ENCODE measurements around the gene TBCK.

DNA sequence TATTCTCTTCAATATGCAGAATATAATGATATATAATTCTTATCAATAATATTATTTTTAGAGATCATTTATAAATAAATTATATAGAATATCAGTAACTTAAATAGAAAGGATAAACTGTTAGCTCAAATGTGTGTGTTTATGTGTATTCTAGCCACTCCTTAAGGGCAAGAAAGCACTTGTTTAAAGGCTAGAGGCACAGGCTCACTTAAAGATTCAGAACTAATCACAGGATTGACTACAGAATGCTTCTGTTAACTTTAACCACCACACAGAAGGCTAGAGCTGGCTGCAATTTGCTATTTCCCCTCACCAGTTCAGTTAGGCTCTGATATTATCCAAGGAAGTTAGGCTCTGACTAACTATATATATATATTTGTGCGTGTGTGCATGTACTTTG lies 69.6 kb downstream of the TBCK start:
- no peak for TF ChIP-seq KDM1A (IDR thresholded peaks at IDR 0.05)
- TF ChIP-seq MEF2A (IDR thresholded peaks at IDR 0.05; ENCODE audit: control insufficient read depth, low read depth, low read length) = no peak
- no peak for TF ChIP-seq ETV6 (IDR thresholded peaks at IDR 0.05; ENCODE audit: borderline replicate concordance in 1 of 2, low read depth in 2 of 2, low read length in 1 of 2)
- no peak for TF ChIP-seq ETV6 (CRISPR knock-in tag; IDR thresholded peaks at IDR 0.05; ENCODE audit: borderline replicate concordance)
- TF ChIP-seq SIN3A (IDR thresholded peaks at IDR 0.05; ENCODE audit: borderline replicate concordance in 2 of 2, control insufficient read depth in 1 of 2, low read depth in 2 of 2, low read length in 2 of 2) = no peak
- no peak for TF ChIP-seq CREB1 (IDR thresholded peaks at IDR 0.05)
- TF ChIP-seq CREB1 (CRISPR knock-in tag; IDR thresholded peaks at IDR 0.05) = no peak
- no peak for TF ChIP-seq ZNF764 (CRISPR knock-in tag; IDR thresholded peaks at IDR 0.05; ENCODE audit: low read depth)
- TF ChIP-seq, protein P1, sequence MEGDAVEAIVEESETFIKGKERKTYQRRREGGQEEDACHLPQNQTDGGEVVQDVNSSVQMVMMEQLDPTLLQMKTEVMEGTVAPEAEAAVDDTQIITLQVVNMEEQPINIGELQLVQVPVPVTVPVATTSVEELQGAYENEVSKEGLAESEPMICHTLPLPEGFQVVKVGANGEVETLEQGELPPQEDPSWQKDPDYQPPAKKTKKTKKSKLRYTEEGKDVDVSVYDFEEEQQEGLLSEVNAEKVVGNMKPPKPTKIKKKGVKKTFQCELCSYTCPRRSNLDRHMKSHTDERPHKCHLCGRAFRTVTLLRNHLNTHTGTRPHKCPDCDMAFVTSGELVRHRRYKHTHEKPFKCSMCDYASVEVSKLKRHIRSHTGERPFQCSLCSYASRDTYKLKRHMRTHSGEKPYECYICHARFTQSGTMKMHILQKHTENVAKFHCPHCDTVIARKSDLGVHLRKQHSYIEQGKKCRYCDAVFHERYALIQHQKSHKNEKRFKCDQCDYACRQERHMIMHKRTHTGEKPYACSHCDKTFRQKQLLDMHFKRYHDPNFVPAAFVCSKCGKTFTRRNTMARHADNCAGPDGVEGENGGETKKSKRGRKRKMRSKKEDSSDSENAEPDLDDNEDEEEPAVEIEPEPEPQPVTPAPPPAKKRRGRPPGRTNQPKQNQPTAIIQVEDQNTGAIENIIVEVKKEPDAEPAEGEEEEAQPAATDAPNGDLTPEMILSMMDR (IDR thresholded peaks at IDR 0.05 in 2 of 3, conservative IDR thresholded peaks at IDR 0.05 in 1 of 3; ENCODE audit: insufficient read depth in 2 of 3, low read depth in 1 of 3, low read length in 3 of 3) = no peak
- TF ChIP-seq, protein P2, sequence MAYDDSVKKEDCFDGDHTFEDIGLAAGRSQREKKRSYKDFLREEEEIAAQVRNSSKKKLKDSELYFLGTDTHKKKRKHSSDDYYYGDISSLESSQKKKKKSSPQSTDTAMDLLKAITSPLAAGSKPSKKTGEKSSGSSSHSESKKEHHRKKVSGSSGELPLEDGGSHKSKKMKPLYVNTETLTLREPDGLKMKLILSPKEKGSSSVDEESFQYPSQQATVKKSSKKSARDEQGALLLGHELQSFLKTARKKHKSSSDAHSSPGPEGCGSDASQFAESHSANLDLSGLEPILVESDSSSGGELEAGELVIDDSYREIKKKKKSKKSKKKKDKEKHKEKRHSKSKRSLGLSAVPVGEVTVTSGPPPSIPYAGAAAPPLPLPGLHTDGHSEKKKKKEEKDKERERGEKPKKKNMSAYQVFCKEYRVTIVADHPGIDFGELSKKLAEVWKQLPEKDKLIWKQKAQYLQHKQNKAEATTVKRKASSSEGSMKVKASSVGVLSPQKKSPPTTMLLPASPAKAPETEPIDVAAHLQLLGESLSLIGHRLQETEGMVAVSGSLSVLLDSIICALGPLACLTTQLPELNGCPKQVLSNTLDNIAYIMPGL (CRISPR knock-in tag; IDR thresholded peaks at IDR 0.05) = no peak
- TF ChIP-seq TRIM24 (IDR thresholded peaks at IDR 0.05) = no peak
- TF ChIP-seq ARID1B (IDR thresholded peaks at IDR 0.05) = no peak
- TF ChIP-seq, protein P3, sequence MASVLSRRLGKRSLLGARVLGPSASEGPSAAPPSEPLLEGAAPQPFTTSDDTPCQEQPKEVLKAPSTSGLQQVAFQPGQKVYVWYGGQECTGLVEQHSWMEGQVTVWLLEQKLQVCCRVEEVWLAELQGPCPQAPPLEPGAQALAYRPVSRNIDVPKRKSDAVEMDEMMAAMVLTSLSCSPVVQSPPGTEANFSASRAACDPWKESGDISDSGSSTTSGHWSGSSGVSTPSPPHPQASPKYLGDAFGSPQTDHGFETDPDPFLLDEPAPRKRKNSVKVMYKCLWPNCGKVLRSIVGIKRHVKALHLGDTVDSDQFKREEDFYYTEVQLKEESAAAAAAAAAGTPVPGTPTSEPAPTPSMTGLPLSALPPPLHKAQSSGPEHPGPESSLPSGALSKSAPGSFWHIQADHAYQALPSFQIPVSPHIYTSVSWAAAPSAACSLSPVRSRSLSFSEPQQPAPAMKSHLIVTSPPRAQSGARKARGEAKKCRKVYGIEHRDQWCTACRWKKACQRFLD (CRISPR knock-in tag; IDR thresholded peaks at IDR 0.05) = no peak
- no peak for TF ChIP-seq MAZ (CRISPR knock-in tag; conservative IDR thresholded peaks at IDR 0.05 in 1 of 2, IDR thresholded peaks at IDR 0.05 in 1 of 2)
- TF ChIP-seq DNMT1 (IDR thresholded peaks at IDR 0.05) = no peak

Measured in K562 (cell line).